ENCODE measurements around the gene GFOD2.
A peak's percentile ranks its signal among the peaks of the same experiment; 100 is the strongest.

GFOD2 gene

DNA sequence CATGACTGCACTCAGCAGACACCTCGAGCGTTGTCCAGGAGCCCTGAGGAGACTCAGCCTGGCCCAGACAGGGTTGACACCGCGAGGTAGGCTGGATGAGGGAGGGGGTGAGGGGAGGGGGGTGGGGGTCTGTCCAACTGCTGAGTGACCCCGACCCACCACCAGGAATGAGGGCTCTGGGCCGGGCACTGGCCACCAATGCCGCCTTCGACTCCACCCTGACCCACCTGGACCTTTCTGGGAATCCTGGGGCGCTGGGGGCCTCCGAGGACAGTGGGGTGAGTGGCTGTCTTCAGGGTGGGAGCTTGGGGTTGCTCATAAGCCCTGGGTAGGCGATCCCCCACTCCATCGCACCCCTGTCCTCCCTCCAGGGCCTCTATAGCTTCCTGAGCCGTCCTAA, 71.4 kb downstream of the GFOD2 start (continued):
- TF ChIP-seq, protein P1, sequence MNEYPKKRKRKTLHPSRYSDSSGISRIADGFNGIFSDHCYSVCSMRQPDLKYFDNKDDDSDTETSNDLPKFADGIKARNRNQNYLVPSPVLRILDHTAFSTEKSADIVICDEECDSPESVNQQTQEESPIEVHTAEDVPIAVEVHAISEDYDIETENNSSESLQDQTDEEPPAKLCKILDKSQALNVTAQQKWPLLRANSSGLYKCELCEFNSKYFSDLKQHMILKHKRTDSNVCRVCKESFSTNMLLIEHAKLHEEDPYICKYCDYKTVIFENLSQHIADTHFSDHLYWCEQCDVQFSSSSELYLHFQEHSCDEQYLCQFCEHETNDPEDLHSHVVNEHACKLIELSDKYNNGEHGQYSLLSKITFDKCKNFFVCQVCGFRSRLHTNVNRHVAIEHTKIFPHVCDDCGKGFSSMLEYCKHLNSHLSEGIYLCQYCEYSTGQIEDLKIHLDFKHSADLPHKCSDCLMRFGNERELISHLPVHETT (tag by site-specific recombination; IDR thresholded peaks at IDR 0.05), result no peak
- TF ChIP-seq ZNF830 (tag by site-specific recombination; IDR thresholded peaks at IDR 0.05; ENCODE audit: low read depth), result no peak
- no peak for TF ChIP-seq ZNF843 (tag by site-specific recombination; IDR thresholded peaks at IDR 0.05)
- TF ChIP-seq, protein P2, sequence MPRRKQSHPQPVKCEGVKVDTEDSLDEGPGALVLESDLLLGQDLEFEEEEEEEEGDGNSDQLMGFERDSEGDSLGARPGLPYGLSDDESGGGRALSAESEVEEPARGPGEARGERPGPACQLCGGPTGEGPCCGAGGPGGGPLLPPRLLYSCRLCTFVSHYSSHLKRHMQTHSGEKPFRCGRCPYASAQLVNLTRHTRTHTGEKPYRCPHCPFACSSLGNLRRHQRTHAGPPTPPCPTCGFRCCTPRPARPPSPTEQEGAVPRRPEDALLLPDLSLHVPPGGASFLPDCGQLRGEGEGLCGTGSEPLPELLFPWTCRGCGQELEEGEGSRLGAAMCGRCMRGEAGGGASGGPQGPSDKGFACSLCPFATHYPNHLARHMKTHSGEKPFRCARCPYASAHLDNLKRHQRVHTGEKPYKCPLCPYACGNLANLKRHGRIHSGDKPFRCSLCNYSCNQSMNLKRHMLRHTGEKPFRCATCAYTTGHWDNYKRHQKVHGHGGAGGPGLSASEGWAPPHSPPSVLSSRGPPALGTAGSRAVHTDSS (tag by site-specific recombination; IDR thresholded peaks at IDR 0.05), result no peak

DNA sequence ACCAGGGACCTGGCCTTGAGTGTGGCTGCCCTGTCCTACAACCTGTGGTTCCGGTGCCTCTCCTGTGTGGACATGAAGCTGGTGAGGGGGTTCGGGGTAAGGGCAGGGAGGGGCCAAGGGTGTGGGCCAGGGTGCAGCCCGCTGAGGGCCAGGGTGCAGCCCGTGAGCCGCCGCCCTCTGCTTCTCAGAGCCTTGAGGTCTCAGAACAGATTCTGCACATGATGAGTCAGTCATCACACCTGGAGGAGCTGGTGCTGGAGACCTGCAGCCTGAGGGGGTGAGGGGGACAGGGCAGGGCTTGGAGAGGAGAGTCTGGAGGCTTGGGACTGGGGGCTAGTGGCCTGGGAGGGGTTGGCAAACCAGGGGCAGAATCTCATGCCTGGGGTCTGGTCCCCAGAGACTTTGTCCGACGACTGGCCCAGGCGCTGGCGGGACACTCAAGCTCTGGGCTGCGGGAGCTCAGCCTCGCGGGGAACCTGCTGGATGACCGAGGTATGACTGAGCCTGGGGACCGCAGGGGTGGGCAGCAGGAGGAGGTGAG, 71.9 kb downstream of the GFOD2 start:
- Histone ChIP-seq H3K9me3 (ENCODE audit: control insufficient read depth, insufficient read depth, low read depth, low read length) (no peaks in the 10 kb centered on the region), H3K4me3 (ENCODE audit: low read depth, low read length) (no peak overlapping the region), H3K36me3 (ENCODE audit: control insufficient read depth in 2 of 2, insufficient read depth in 1 of 2, low read length in 2 of 2) (no peaks in the 10 kb centered on the region), H3K4me1 (ENCODE audit: control insufficient read depth, insufficient read depth, low read length) (no peaks in the 10 kb centered on the region), H3K27ac (ENCODE audit: extremely low read depth, low read depth, low read length) (no peak overlapping the region)
- POLR2A ChIA-PET, result interaction anchor here (0.7 to 1.9 kb wide), 2 partner anchors 126 to 296 kb away, joined by 4 to 7 read pairs; no protein-coding TSS in a partner anchor
- CTCF ChIA-PET, result interaction anchor here (0.6 to 9.9 kb wide), 5 partner anchors 29 to 169 kb away, joined by 3 to 119 read pairs (median 4); no protein-coding TSS in a partner anchor
- TF ChIP-seq ZFHX2 (tag by site-specific recombination; conservative IDR thresholded peaks at IDR 0.05) (no peak), KLF1 (tag by site-specific recombination; IDR thresholded peaks at IDR 0.05) (peak; percentile 82), GLIS1 (tag by site-specific recombination; IDR thresholded peaks at IDR 0.05) (peak; percentile 38; the same call in 1 of the 2 replicates), SCRT1 (tag by site-specific recombination; IDR thresholded peaks at IDR 0.05; ENCODE audit: borderline replicate concordance) (no peak), ZNF132 (tag by site-specific recombination; IDR thresholded peaks at IDR 0.05; ENCODE audit: borderline replicate concordance) (no peak)

DNA sequence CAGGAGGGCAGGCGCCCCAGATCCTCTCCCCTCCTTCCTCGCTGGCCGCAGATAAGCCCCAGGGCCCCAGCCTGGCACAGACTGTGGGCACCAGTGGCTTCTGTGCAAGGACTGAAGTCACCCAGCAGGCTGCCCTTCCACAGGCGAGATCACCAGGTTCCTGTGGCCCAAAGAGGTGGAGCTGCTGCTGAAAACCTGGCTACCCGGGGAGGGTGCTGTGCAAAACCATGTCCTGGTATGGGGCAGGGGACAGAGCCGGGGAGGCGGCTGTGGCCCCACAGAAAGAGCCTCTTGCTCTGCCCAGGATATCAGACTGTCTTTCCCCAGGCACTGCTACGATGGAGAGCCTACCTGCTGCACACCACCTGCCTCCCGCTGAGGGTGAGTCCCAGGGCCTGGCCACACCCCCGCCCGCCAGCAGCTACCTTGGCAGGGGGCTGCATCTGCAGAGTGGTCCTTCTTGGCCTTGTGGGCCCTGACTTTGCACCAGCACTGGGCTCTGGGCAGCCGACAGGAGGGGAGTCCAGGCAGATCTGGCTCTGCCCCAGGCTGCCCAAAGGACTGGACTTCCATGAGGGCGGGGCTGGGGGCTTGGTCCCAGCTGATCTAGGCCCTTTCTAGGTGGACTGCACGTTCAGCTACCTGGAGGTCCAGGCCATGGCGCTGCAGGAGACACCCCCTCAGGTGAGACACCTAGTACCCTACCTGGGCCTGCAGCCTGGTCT, 73.6 kb downstream of the GFOD2 start:
- Histone ChIP-seq H3K4me3 (ENCODE audit: low read depth, low read length) (peak overlapping the region; percentile 44), H3K27ac (ENCODE audit: extremely low read depth, low read depth, low read length) (no peak overlapping the region), H3K9me3 (ENCODE audit: control insufficient read depth, insufficient read depth, low read depth, low read length) (no peaks in the 10 kb centered on the region), H3K4me1 (ENCODE audit: control insufficient read depth, insufficient read depth, low read length) (no peaks in the 10 kb centered on the region), H3K36me3 (ENCODE audit: control insufficient read depth in 2 of 2, insufficient read depth in 1 of 2, low read length in 2 of 2) (no peaks in the 10 kb centered on the region)
- TF ChIP-seq ZNF544 (tag by site-specific recombination; IDR thresholded peaks at IDR 0.05), result no peak
- peak; percentile 30; the same call in 1 of the 2 replicates for TF ChIP-seq GLIS1 (tag by site-specific recombination; IDR thresholded peaks at IDR 0.05)
- TF ChIP-seq SCRT2 (tag by site-specific recombination; IDR thresholded peaks at IDR 0.05), result peak; percentile 65
- no peak; the same call in 1 of the 2 replicates for TF ChIP-seq ZNF335 (tag by site-specific recombination; conservative IDR thresholded peaks at IDR 0.05)
- peak; percentile 79 for TF ChIP-seq ZIC2 (tag by site-specific recombination; IDR thresholded peaks at IDR 0.05)
- no peak for TF ChIP-seq ZNF658 (tag by site-specific recombination; IDR thresholded peaks at IDR 0.05)
- ChIA-PET POLR2A (interaction anchor here (0.5 to 2.1 kb wide), 5 partner anchors 15 to 124 kb away, joined by 3 to 13 read pairs (median 7); partner anchors contain the start of genes ACD, CTCF and PARD6A), CTCF (interaction anchor here (0.6 to 9.9 kb wide), 27 partner anchors 13 to 358 kb away, joined by 3 to 119 read pairs (median 6); partner anchors contain the start of genes ACD, CTCF and RIPOR1)

DNA sequence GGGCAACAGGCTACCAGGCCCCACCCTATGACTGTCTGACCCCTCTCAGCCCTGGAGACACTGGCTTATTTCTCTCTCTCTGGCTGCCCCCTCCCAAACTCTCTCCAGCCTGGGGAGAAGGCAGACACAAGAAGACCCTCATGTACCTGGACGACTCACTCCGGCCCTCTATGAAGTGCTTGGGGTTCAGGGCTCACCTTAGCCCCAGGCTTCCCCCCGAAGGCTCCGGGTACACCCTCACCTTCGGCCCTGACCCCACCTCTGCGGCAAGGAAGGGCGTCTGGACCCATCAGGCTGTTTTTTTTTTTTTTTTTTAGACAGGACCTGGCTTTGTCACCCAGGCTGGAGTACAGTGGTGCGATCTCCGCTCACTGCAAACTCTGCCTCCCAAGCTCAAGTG, 75.1 kb downstream of the GFOD2 start:
- POLR2A ChIA-PET, result interaction anchor here (0.6 to 2.0 kb wide), 3 partner anchors 82 to 143 kb away, joined by 4 to 13 read pairs (median 10); partner anchors contain the start of gene CTCF
- H3K36me3 ChIP-seq (ENCODE audit: control insufficient read depth in 2 of 2, insufficient read depth in 1 of 2, low read length in 2 of 2), result peaks cover 0 to 8% of the 10 kb centered on the region in 2 experiments; a peak in 1 of 3 replicates
- no peak overlapping the region for H3K4me3 ChIP-seq (ENCODE audit: low read depth, low read length)
- H3K27ac ChIP-seq (ENCODE audit: extremely low read depth, low read depth, low read length), result no peak overlapping the region
- CTCF ChIA-PET, result interaction anchor here (0.6 to 9.9 kb wide), 25 partner anchors 9 to 298 kb away, joined by 3 to 119 read pairs (median 4); partner anchors contain the start of genes ACD, CTCF and RIPOR1
- no peaks in the 10 kb centered on the region for H3K9me3 ChIP-seq (ENCODE audit: control insufficient read depth, insufficient read depth, low read depth, low read length)
- no peaks in the 10 kb centered on the region for H3K4me1 ChIP-seq (ENCODE audit: control insufficient read depth, insufficient read depth, low read length)
- no peak for TF ChIP-seq HOXC10 (CRISPR knock-in tag; IDR thresholded peaks at IDR 0.05)
- TF ChIP-seq ZNF404 (tag by site-specific recombination; IDR thresholded peaks at IDR 0.05), result no peak
- TF ChIP-seq EGR2 (tag by site-specific recombination; IDR thresholded peaks at IDR 0.05; ENCODE audit: low read depth), result no peak
- TF ChIP-seq, protein P3, sequence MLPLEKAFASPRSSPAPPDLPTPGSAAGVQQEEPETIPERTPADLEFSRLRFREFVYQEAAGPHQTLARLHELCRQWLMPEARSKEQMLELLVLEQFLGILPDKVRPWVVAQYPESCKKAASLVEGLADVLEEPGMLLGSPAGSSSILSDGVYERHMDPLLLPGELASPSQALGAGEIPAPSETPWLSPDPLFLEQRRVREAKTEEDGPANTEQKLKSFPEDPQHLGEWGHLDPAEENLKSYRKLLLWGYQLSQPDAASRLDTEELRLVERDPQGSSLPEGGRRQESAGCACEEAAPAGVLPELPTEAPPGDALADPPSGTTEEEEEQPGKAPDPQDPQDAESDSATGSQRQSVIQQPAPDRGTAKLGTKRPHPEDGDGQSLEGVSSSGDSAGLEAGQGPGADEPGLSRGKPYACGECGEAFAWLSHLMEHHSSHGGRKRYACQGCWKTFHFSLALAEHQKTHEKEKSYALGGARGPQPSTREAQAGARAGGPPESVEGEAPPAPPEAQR (tag by site-specific recombination; IDR thresholded peaks at IDR 0.05), result no peak
- no peak for TF ChIP-seq FEZF1 (tag by site-specific recombination; IDR thresholded peaks at IDR 0.05)
- TF ChIP-seq ZNF626 (tag by site-specific recombination; IDR thresholded peaks at IDR 0.05), result no peak
- TF ChIP-seq RBAK (tag by site-specific recombination; IDR thresholded peaks at IDR 0.05), result no peak
- no peak for TF ChIP-seq ZNF211 (tag by site-specific recombination; IDR thresholded peaks at IDR 0.05; ENCODE audit: low read depth)
- no peak for TF ChIP-seq ZBTB48 (tag by site-specific recombination; IDR thresholded peaks at IDR 0.05)

Measured in HEK293 (cell line).